Heart left ventricle (tissue), 16 donors: ENCODE measurements around the gene GRAMD4. TPM values are rescaled to one million over a fixed set of nuclear protein-coding genes. Genes with fewer than 3 reads are reported as not detected.

Experiments
- ATAC-seq, 4 donors: fragments of 200-7000 bp; cut with Tn5 transposase; one replicate each; pipeline ENCODE4 v1.9.1; 2020 to 2022; ENCODE audit warnings: moderate library complexity in 4 of 4, mild to moderate bottlenecking in 3 of 4, moderate number of reproducible peaks in 1 of 4
- DNase-seq, 5 donors: peaks; one replicate each; pipeline ENCODE4 v3.0.0-alpha.2; 2020
- H3K27ac ChIP-seq, 12 donors: fragments of 200-600 bp; sonication (generic) in 4 of 12; one replicate each; pipeline versions ENCODE4 v1.5.0 to v1.8.0; 2016 to 2022; ENCODE audit warnings: mild to moderate bottlenecking in 2 of 12
- H3K27me3 ChIP-seq, 9 donors: fragments of 200-600 bp; sonication (generic) in 2 of 9; one replicate each; pipeline versions ENCODE4 v1.5.1 to v1.8.0; 2016 to 2022; ENCODE audit warnings: mild to moderate bottlenecking in 3 of 9
- H3K36me3 ChIP-seq, 9 donors: fragments of 200-600 bp; sonication (generic) in 2 of 9; one replicate each; pipeline versions ENCODE4 v1.5.0 to v1.8.0; 2018 to 2022; ENCODE audit warnings: mild to moderate bottlenecking in 2 of 9
- H3K4me1 ChIP-seq, 12 donors: fragments of 200-600 bp; sonication (generic) in 4 of 12; one replicate each; pipeline versions ENCODE4 v1.5.0 to v1.8.0; 2016 to 2022; ENCODE audit warnings: mild to moderate bottlenecking in 3 of 12
- H3K4me3 ChIP-seq, 12 donors: fragments of 200-600 bp; sonication (generic) in 4 of 12; one replicate each; pipeline versions ENCODE4 v1.5.0 to v1.8.0; 2017 to 2022; ENCODE audit warnings: mild to moderate bottlenecking in 9 of 12, moderate library complexity in 4 of 12
- H3K9me3 ChIP-seq, 12 donors: fragments of 200-600 bp; sonication (generic) in 4 of 12; one replicate each; pipeline versions ENCODE4 v1.5.0 to v1.8.0; 2016 to 2022; ENCODE audit warnings: mild to moderate bottlenecking in 1 of 12
- CTCF ChIP-seq, 12 donors: fragments of 200-600 bp; sonication (generic) in 4 of 12; IDR thresholded peaks; one replicate each; pipeline versions ENCODE4 v1.5.0 to v1.8.0; 2018 to 2022; ENCODE audit warnings: antibody characterized with exemption in 12 of 12, mild to moderate bottlenecking in 5 of 12
- POLR2A ChIP-seq, 2 donors: fragments of 450-650 bp; IDR thresholded peaks; one replicate each; pipeline ENCODE4 v1.6.1; 2017; ENCODE audit warnings: antibody characterized with exemption in 2 of 2, mild to moderate bottlenecking in 2 of 2, moderate library complexity in 2 of 2
- WGBS, 4 donors: extraction: QIAGEN DNeasy Blood & Tissue Kit in 2 of 4; methylation state at CpG; one replicate each; pipeline versions ENCODE4 v1.1.5 to v1.1.7; 2013 to 2018; 5-methylcytosine and 5-hydroxymethylcytosine counted together
- intact Hi-C, 10 donors: fragments of 100-400 bp; cut with DNase I; formaldehyde crosslinking; loops; one replicate each; pipeline versions ENCODE4 v1.11.1 to v1.14.2; 2022
- polyA plus RNA-seq, 2 donors: library from polyadenylated mRNA; stranded (reverse); fragments of 200-250 nt; gene quantifications; one replicate each; pipeline ENCODE4 v1.2.3, GENCODE V29; 2013
- total RNA-seq, 9 donors: library from RNA; depleted of rRNA in 2 of 9; stranded (reverse); fragments of >200 nt in 2 of 9; fragmentation: NEBNext Ultra II Directional in 3 of 9; extraction: Animal tissue kit (Norgen Biotek cat#: 25700) in 3 of 9; gene quantifications; one replicate each; pipeline versions ENCODE4 v1.1.0 to v1.2.4, GENCODE V29; 2016 to 2023
- donor health status: ischemic (EF 13 %, LVEDD 7.1; RV severe dilation, severe dysfunction).
- donor health status: healthy with polysubstance abuse.
- donor health status: DM: no; HTN: yes; CAD: no.
- donor health status: DM: no; HTN: no; CAD: no.
- donor health status: ischemic (EF 25% LVEDD 6.9; RV normal size, moderate dysfunction).
- donor health status: ischemic (EF 25% LVEDD 5.7; RV mildly dilated, moderate dysfunction).
- donor health status: healthy.
- donor health status: DM: yes; HTN: yes; CAD: no.
- donor health status: ischemic (EF 35%, LVEDD 5.7; RV mildly dilated, moderate dysfunction).
- donor health status: nonischemic (EF 11% LVEDD 7.7; RV severe dilation, severe dysfunction).
- donor health status: DM: yes; HTN: yes; CAD: no.
- donor health status: PGD.
- donor health status: ischemic (EF 29% LVEDD 5.4; RV normal size, mild dysfunction).
- donor health status: nonischemic (EF 23%, LVEDD 6.1; RV moderate dilation, normal function).

The GRAMD4 gene
- total and polyA plus RNA-seq, 11 donors: 22.4 to 122 (median 63.1) TPM

- TF ChIP-seq POLR2A (IDR thresholded peaks at IDR 0.05) (no peak), CTCF (IDR thresholded peaks at IDR 0.05) (no peak)
- peaks cover 6 to 50% (median 35%) of the 10 kb centered on the region in 12 donors for H3K4me1 ChIP-seq
- peaks cover 0 to 14% (median 10%) of the 10 kb centered on the region in 12 donors for H3K9me3 ChIP-seq
- no peaks in the 10 kb centered on the region for H3K27me3 ChIP-seq
- ATAC-seq (no peak), DNase-seq (peak in 2 of 5 donors; percentile 25 to 30)
- no peak overlapping the region for H3K4me3 ChIP-seq
- intact Hi-C loops: loop anchor here in 3 of 10 donors (2.0 to 10.0 kb wide), 3 partner anchors 27 to 181 kb away; no protein-coding TSS in a partner anchor
- no peaks in the 10 kb centered on the region for H3K36me3 ChIP-seq
- WGBS, 4 donors: 80 to 91% (median 86%) methylated on average over 12 to 18 of the region's 18 CpGs
- H3K27ac ChIP-seq: peak overlapping the region in 4 of 12 donors; percentile 41 to 54 (median 48)
These were observed 46.3 kb upstream of the GRAMD4 start for GRCh38 chr22:46573781-46574437.

GRCh38 chr22:46574438-46574992 is 45.7 kb upstream of the GRAMD4 start:
- intact Hi-C loops: loop anchor here in 3 of 10 donors (2.0 to 10.0 kb wide), 3 partner anchors 28 to 180 kb away; no protein-coding TSS in a partner anchor
- H3K27ac ChIP-seq: peak overlapping the region in 6 of 12 donors; percentile 78 to 90 (median 84)

GRCh38 chr22:46574993-46575910 is 44.9 kb upstream of the GRAMD4 start:
- Histone ChIP-seq H3K27me3 (no peaks in the 10 kb centered on the region), H3K9me3 (peaks cover 0 to 14% (median 10%) of the 10 kb centered on the region in 12 donors), H3K36me3 (no peaks in the 10 kb centered on the region), H3K4me1 (peaks cover 19 to 63% (median 48%) of the 10 kb centered on the region in 12 donors), H3K27ac (peak overlapping the region; percentile 50 to 90 (median 78)), H3K4me3 (peak overlapping the region in 9 of 12 donors; percentile 51 to 83 (median 60))
- no peak for TF ChIP-seq CTCF (IDR thresholded peaks at IDR 0.05)
- no peak for TF ChIP-seq POLR2A (IDR thresholded peaks at IDR 0.05)
- intact Hi-C loops: loop anchor here in 8 of 10 donors (2.0 to 10.0 kb wide), 9 partner anchors 28 to 180 kb away; partner anchors contain the start of genes CERK (in 4 of the 8) and GRAMD4 (in 1 of the 8)
- 43 to 58% (median 44%) methylated on average over 19 of the region's 19 CpGs for WGBS, 4 donors
- DNase-seq (peak in 3 of 5 donors; percentile 57 to 86 (median 70)), ATAC-seq (peak; percentile 45 to 62 (median 57))

More at GRCh38 chr22:46574438-46574992, 45.7 kb upstream of the GRAMD4 start:
- H3K36me3 ChIP-seq: no peaks in the 10 kb centered on the region
- ATAC-seq: no peak
- no peaks in the 10 kb centered on the region for H3K27me3 ChIP-seq
- H3K4me3 ChIP-seq: no peak overlapping the region
- H3K4me1 ChIP-seq: peaks cover 12 to 56% (median 41%) of the 10 kb centered on the region in 12 donors
- peak in 2 of 5 donors; percentile 7 to 21 for DNase-seq
- WGBS, 4 donors: 90 to 98% (median 92%) methylated on average over 10 to 15 of the region's 15 CpGs
- TF ChIP-seq POLR2A (IDR thresholded peaks at IDR 0.05) (no peak), CTCF (IDR thresholded peaks at IDR 0.05) (no peak)
- peaks cover 0 to 14% (median 10%) of the 10 kb centered on the region in 12 donors for H3K9me3 ChIP-seq
